K562 (cell line): ENCODE results near the gene SETDB1. TPM values are rescaled to one million over a fixed set of nuclear protein-coding genes. Genes with fewer than 3 reads are reported as not detected.

Experiments used
- ATAC-seq: fragments of 200-7000 bp; cut with Tn5 transposase; 3 replicates; pipeline ENCODE4 v1.9.1; 2020; ENCODE audit warnings: moderate library complexity
- BruUV-seq: library from RNA; stranded (reverse); fragments of 400-500 nt; replicated peaks from 2 replicates; lab custom pipeline; 2021; lab: Mats Ljungman, UMichigan
- CTCF ChIA-PET: fragments of 300-600 bp; formaldehyde crosslinking; extraction: SDS; loops from one replicate; lab custom pipeline; 2021; ENCODE audit warnings: low intra/inter-chr PET ratio; lab: Yijun Ruan, JAX
- POLR2A ChIA-PET: fragments of 300-600, 350-650 bp; sonication (Branson Sonifier 250); formaldehyde crosslinking; extraction: SDS; loops from one replicate; lab custom pipeline; 2021; ENCODE audit warnings: antibody characterized with exemption, inconsistent platforms; lab: Yijun Ruan, JAX
- DNase-seq, 4 experiments: peaks; one replicate each; pipeline versions ENCODE4 v3.0.0 to v3.0.0-alpha.2; 2011 to 2018; ENCODE audit warnings: low spot score in 3 of 4, mixed read lengths in 3 of 4; ENCODE audit errors: extremely low read depth in 1 of 4
- FAIRE-seq: peaks from 2 replicates; lab custom pipeline; 2011; peaks lifted over from hg19 to GRCh38; lab: Jason Lieb, UNC
- H2AFZ ChIP-seq: 2 replicates; pipeline ENCODE4 v1.6.0; 2011; ENCODE audit warnings: low read depth, low read length, control low read depth, inconsistent platforms
- H3K27ac ChIP-seq: fragments of 200-600 bp; 3 replicates; pipeline ENCODE4 v1.8.0; 2011; ENCODE audit warnings: low read depth, mild to moderate bottlenecking, control low read depth, inconsistent platforms, low read length, moderate library complexity, mixed read lengths; ENCODE audit errors: extremely low read depth
- H3K27me3 ChIP-seq, 2 experiments: fragments of 300-600 bp in 1 of 2; 2 replicates in 1 of 2; 3 replicates in 1 of 2; pipeline versions ENCODE4 v1.6.0 to v1.8.0; 2011; ENCODE audit warnings: inconsistent platforms in 2 of 2, low read length in 2 of 2, mild to moderate bottlenecking in 1 of 2, mixed read lengths in 1 of 2, moderate library complexity in 1 of 2; ENCODE audit not compliant: control insufficient read depth in 2 of 2, insufficient read depth in 2 of 2
- H3K36me3 ChIP-seq: fragments of 300-600 bp; 3 replicates; pipeline ENCODE4 v1.8.0; 2011; ENCODE audit warnings: mild to moderate bottlenecking, low read length, inconsistent platforms; ENCODE audit not compliant: control insufficient read depth, insufficient read depth
- H3K4me1 ChIP-seq, 2 experiments: fragments of 200-600 bp in 1 of 2; replicated peaks in 1 of 2; 2 replicates in 1 of 2; 3 replicates in 1 of 2; pipeline versions ENCODE4 v1.5.1 to v1.8.0; 2011; ENCODE audit warnings: inconsistent platforms in 2 of 2, low read length in 2 of 2, mild to moderate bottlenecking in 1 of 2, mixed read lengths in 1 of 2, moderate library complexity in 1 of 2; ENCODE audit not compliant: control insufficient read depth in 2 of 2, insufficient read depth in 2 of 2
- H3K4me2 ChIP-seq: 2 replicates; pipeline ENCODE4 v1.6.1; 2011; ENCODE audit warnings: low read length, control low read depth, inconsistent platforms, mixed read lengths; ENCODE audit not compliant: insufficient read depth
- H3K4me3 ChIP-seq: fragments of 200-600 bp; sonication (generic), shearing (Covaris generic); 2 replicates; pipeline ENCODE4 v1.5.1; 2016; ENCODE audit warnings: control low read depth, inconsistent platforms
- H3K79me2 ChIP-seq: fragments of 200-600 bp; 3 replicates; pipeline ENCODE4 v1.8.0; 2011; ENCODE audit warnings: low read length, inconsistent platforms; ENCODE audit not compliant: control insufficient read depth, insufficient read depth
- H3K9ac ChIP-seq, 2 experiments: 2 replicates each; pipeline versions ENCODE4 v1.6.0 to v1.6.1; 2011; ENCODE audit warnings: low read depth in 2 of 2, low read length in 2 of 2, control low read depth in 1 of 2, inconsistent platforms in 1 of 2, mild to moderate bottlenecking in 1 of 2, mixed read lengths in 1 of 2; ENCODE audit not compliant: insufficient read depth in 1 of 2
- H3K9me1 ChIP-seq: one replicate; pipeline ENCODE4 v1.6.0; 2011; ENCODE audit warnings: inconsistent platforms, mild to moderate bottlenecking, low read length, moderate library complexity; ENCODE audit not compliant: control insufficient read depth, insufficient read depth
- H3K9me3 ChIP-seq: replicated peaks from 2 replicates; pipeline ENCODE4 v1.5.1; 2011; ENCODE audit warnings: low read depth, low read length, inconsistent platforms; ENCODE audit not compliant: control insufficient read depth, insufficient read depth
- H4K20me1 ChIP-seq: replicated peaks from 2 replicates; pipeline ENCODE4 v1.6.1; 2011; ENCODE audit warnings: low read length, inconsistent platforms, mixed read lengths; ENCODE audit not compliant: control insufficient read depth, insufficient read depth
- ATF3 ChIP-seq, 2 experiments: fragments of 450-650 bp in 1 of 2; sonication (generic) in 1 of 2; formaldehyde crosslinking in 1 of 2; IDR thresholded peaks in 1 of 2; conservative IDR thresholded peaks in 1 of 2; 2 replicates each; pipeline versions ENCODE4 v1.6.1 to v1.8.1; 2016 to 2023; ENCODE audit warnings: mild to moderate bottlenecking in 2 of 2, moderate library complexity in 2 of 2, inconsistent platforms in 1 of 2, missing genetic modification reagents in 1 of 2
- CEBPB ChIP-seq: fragments of 450-650 bp; IDR thresholded peaks from 2 replicates; pipeline ENCODE4 v1.6.1; 2016; ENCODE audit warnings: missing genetic modification characterization, missing compliant biosample characterization
- CHAMP1 ChIP-seq: fragments of 450-650 bp; IDR thresholded peaks from 2 replicates; pipeline ENCODE4 v1.6.1; 2016; ENCODE audit warnings: mild to moderate bottlenecking
- IRF2 ChIP-seq: sonication (generic); formaldehyde crosslinking; IDR thresholded peaks from 2 replicates; pipeline ENCODE4 v1.8.1; 2022; ENCODE audit warnings: mild to moderate bottlenecking, missing genetic modification reagents
- KAT2B ChIP-seq: IDR thresholded peaks from one replicate; pipeline ENCODE4 v1.6.1; 2012; ENCODE audit warnings: low read depth, mild to moderate bottlenecking, control low read depth, inconsistent platforms, low read length, moderate library complexity
- MTA3 ChIP-seq: fragments of 450-650 bp; formaldehyde crosslinking; IDR thresholded peaks from 2 replicates; pipeline ENCODE4 v1.6.1; 2017; ENCODE audit warnings: mild to moderate bottlenecking, borderline replicate concordance
- TFAP4 ChIP-seq: sonication (generic); formaldehyde crosslinking; IDR thresholded peaks from 2 replicates; pipeline ENCODE4 v1.8.0; 2022; ENCODE audit warnings: missing genetic modification reagents, mild to moderate bottlenecking, moderate library complexity, borderline replicate concordance
- ZBTB33 ChIP-seq: sonication (generic); formaldehyde crosslinking; IDR thresholded peaks from 2 replicates; pipeline ENCODE4 v1.8.1; 2023; ENCODE audit warnings: mild to moderate bottlenecking, missing genetic modification reagents
- ZNF830 ChIP-seq: fragments of 250-450 bp; sonication (Bioruptor Pico); IDR thresholded peaks from 2 replicates; pipeline ENCODE4 v1.5.0; 2021; ENCODE audit warnings: mild to moderate bottlenecking
- WGBS: fragments of 100-300 bp; shearing (Covaris generic); methylation state at CpG from one replicate; pipeline ENCODE4 v1.1.6; 2016; ENCODE audit warnings: low coverage, mixed read lengths; ENCODE audit not compliant: insufficient coverage; ENCODE audit errors: missing lambda C conversion rate; 5-methylcytosine and 5-hydroxymethylcytosine counted together
- in situ Hi-C: fragments of 300-500 bp; cut with MboI; formaldehyde crosslinking; loops from 4 replicates; pipeline ENCODE4 v1.15.0; 2018; ENCODE audit warnings: inconsistent platforms, mixed read lengths
- intact Hi-C: fragments of 100-400 bp; cut with micrococcal nuclease; formaldehyde crosslinking; loops from 2 replicates; pipeline ENCODE4 v1.14.2; 2022
- polyA plus RNA-seq, 8 experiments: library from polyadenylated mRNA; depleted of rRNA in 4 of 8; stranded (reverse) in 5 of 8; unstranded in 3 of 8; fragments of >200 nt; fragmentation: Nextera tagmentation in 2 of 8; fragmentation: Illumina TruSeq in 1 of 8; extraction: Ambion mirVana in 2 of 8; extraction: Trizol in 1 of 8; gene quantifications; 2 replicates each; pipeline versions ENCODE4 v1.2.1 to v1.2.3, GENCODE V29; 2011 to 2014; ENCODE audit warnings: inconsistent platforms in 1 of 8, missing spikeins in 1 of 8
- total RNA-seq, 7 experiments: library from RNA; depleted of rRNA in 6 of 7; stranded (reverse); fragments of >200 nt in 6 of 7; fragmentation: Illumina TruSeq in 2 of 7; extraction: Trizol in 2 of 7; gene quantifications; 2 replicates each; pipeline versions ENCODE4 v1.2.1 to v1.2.3, GENCODE V29; 2011 to 2021; ENCODE audit warnings: low replicate concordance in 1 of 7

Gene SETDB1
- total and polyA plus RNA-seq, 9 of the 15 experiments (the other 6 are each of a cell fraction or from before 2014, with no cell fraction given), result 21.5 to 64.4 (median 42.0) TPM

GRCh38 chr1:150979092-150980056 is 53.2 kb downstream of the SETDB1 start (continued):
- TF ChIP-seq CHAMP1 (peak; percentile 51; the same call in 1 of the 2 replicates), KAT2B (peak; percentile 94), IRF2 (CRISPR knock-in tag) (no peak)

DNA sequence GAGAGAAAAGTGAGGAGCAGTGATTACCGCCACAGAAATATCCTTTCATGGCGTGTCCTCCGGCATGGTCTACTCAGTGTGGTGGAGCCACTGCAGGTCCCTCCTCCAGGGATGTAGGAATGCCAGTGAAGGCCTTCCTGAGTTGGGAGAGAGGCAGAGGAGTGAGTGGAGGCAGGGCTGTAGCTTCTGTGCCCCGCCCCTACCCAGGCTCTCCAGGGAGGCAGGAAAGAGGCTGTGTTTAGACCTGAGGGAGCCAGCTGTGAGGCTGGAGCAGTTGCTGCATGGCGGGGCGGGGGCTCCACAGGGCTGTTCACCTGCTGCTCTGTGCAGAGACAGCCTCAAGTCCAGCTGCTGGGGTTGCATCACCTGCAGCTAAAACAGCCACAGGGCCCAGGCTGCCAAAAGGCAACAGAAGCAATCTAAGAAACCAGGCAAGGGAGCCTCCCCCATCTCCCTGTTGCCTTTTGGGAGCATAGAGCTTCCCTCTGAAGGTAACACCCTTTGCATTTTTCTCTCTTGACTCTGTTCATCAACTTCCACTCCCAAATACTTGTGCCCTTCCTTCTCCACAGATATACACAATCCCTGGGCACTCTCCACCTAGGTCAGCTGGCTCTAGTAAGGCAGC is 55.1 kb downstream of the SETDB1 start:
- H3K4me1 ChIP-seq, result peaks cover 42 to 52% of the 10 kb centered on the region in 2 experiments
- H3K9me1 ChIP-seq, result peaks cover 2% of the 10 kb centered on the region
- no peaks in the 10 kb centered on the region for H4K20me1 ChIP-seq
- no TSS peak for BruUV-seq
- ATAC-seq (no peak), FAIRE-seq (no peak), DNase-seq (no peak)
- ChIA-PET POLR2A (interaction anchor here (0.5 to 1.4 kb wide), 10 partner anchors 15 to 1053 kb away, joined by 3 to 5 read pairs (median 3); partner anchors contain the start of genes ENSA and GOLPH3L), CTCF (no interaction called here)
- in situ Hi-C loops (no loop called here), intact Hi-C loops (no loop called here)
- 73% methylated on average over 6 of the region's 6 CpGs for WGBS
- H3K9me3 ChIP-seq, result no peaks in the 10 kb centered on the region
- no peak overlapping the region for H3K27ac ChIP-seq
- H3K79me2 ChIP-seq, result peaks cover 7% of the 10 kb centered on the region
- H2AFZ ChIP-seq, result peak overlapping the region; percentile 96
- H3K9ac ChIP-seq, result peak overlapping the region in 1 of 2 experiments; percentile 80; a peak in 1 of 4 replicates
- no peaks in the 10 kb centered on the region for H3K36me3 ChIP-seq
- H3K4me2 ChIP-seq, result peak overlapping the region; percentile 61; the same call in 1 of the 2 replicates
- H3K4me3 ChIP-seq, result no peak overlapping the region
- no peaks in the 10 kb centered on the region for H3K27me3 ChIP-seq
- TF ChIP-seq MTA3 (0 out of 2 replicates have a peak, but pooled peaks have one; percentile 19), ZBTB33 (CRISPR knock-in tag) (peak; percentile 18; the same call in 1 of the 2 replicates), ZNF830 (CRISPR knock-in tag) (no peak), CEBPB (0 out of 2 replicates have a peak, but pooled peaks have one; percentile 29), TFAP4 (CRISPR knock-in tag) (peak; percentile 51; the same call in 1 of the 2 replicates), ATF3 (IDR thresholded peaks at IDR 0.05) (peak; percentile 61), ATF3 (CRISPR knock-in tag; conservative IDR thresholded peaks at IDR 0.05) (no peak)
